K562 (cell line): Measurements from ENCODE around the gene ZNF610. TPM values are rescaled to one million over a fixed set of nuclear protein-coding genes. Genes with fewer than 3 reads are reported as not detected.
A peak's percentile ranks its signal among the peaks of the same experiment; 100 is the strongest.

Source experiments
- ATAC-seq: fragments of 200-7000 bp; cut with Tn5 transposase; 3 replicates; pipeline ENCODE4 v1.9.1; 2020; ENCODE audit warnings: moderate library complexity
- BruUV-seq: library from RNA; stranded (reverse); fragments of 400-500 nt; replicated peaks from 2 replicates; lab custom pipeline; 2021; lab: Mats Ljungman, UMichigan
- CTCF ChIA-PET: fragments of 300-600 bp; formaldehyde crosslinking; extraction: SDS; loops from one replicate; lab custom pipeline; 2021; ENCODE audit warnings: low intra/inter-chr PET ratio; lab: Yijun Ruan, JAX
- POLR2A ChIA-PET: fragments of 300-600, 350-650 bp; sonication (Branson Sonifier 250); formaldehyde crosslinking; extraction: SDS; loops from one replicate; lab custom pipeline; 2021; ENCODE audit warnings: antibody characterized with exemption, inconsistent platforms; lab: Yijun Ruan, JAX
- DNase-seq, 4 experiments: peaks; one replicate each; pipeline versions ENCODE4 v3.0.0 to v3.0.0-alpha.2; 2011 to 2018; ENCODE audit warnings: low spot score in 3 of 4, mixed read lengths in 3 of 4; ENCODE audit errors: extremely low read depth in 1 of 4
- FAIRE-seq: peaks from 2 replicates; lab custom pipeline; 2011; peaks lifted over from hg19 to GRCh38; lab: Jason Lieb, UNC
- H2AFZ ChIP-seq: 2 replicates; pipeline ENCODE4 v1.6.0; 2011; ENCODE audit warnings: low read depth, low read length, control low read depth, inconsistent platforms
- H3K27ac ChIP-seq: fragments of 200-600 bp; 3 replicates; pipeline ENCODE4 v1.8.0; 2011; ENCODE audit warnings: low read depth, mild to moderate bottlenecking, control low read depth, inconsistent platforms, low read length, moderate library complexity, mixed read lengths; ENCODE audit errors: extremely low read depth
- H3K27me3 ChIP-seq, 2 experiments: fragments of 300-600 bp in 1 of 2; 2 replicates in 1 of 2; 3 replicates in 1 of 2; pipeline versions ENCODE4 v1.6.0 to v1.8.0; 2011; ENCODE audit warnings: inconsistent platforms in 2 of 2, low read length in 2 of 2, mild to moderate bottlenecking in 1 of 2, mixed read lengths in 1 of 2, moderate library complexity in 1 of 2; ENCODE audit not compliant: control insufficient read depth in 2 of 2, insufficient read depth in 2 of 2
- H3K36me3 ChIP-seq: fragments of 300-600 bp; 3 replicates; pipeline ENCODE4 v1.8.0; 2011; ENCODE audit warnings: mild to moderate bottlenecking, low read length, inconsistent platforms; ENCODE audit not compliant: control insufficient read depth, insufficient read depth
- H3K4me1 ChIP-seq, 2 experiments: fragments of 200-600 bp in 1 of 2; replicated peaks in 1 of 2; 2 replicates in 1 of 2; 3 replicates in 1 of 2; pipeline versions ENCODE4 v1.5.1 to v1.8.0; 2011; ENCODE audit warnings: inconsistent platforms in 2 of 2, low read length in 2 of 2, mild to moderate bottlenecking in 1 of 2, mixed read lengths in 1 of 2, moderate library complexity in 1 of 2; ENCODE audit not compliant: control insufficient read depth in 2 of 2, insufficient read depth in 2 of 2
- H3K4me2 ChIP-seq: 2 replicates; pipeline ENCODE4 v1.6.1; 2011; ENCODE audit warnings: low read length, control low read depth, inconsistent platforms, mixed read lengths; ENCODE audit not compliant: insufficient read depth
- H3K4me3 ChIP-seq: fragments of 200-600 bp; sonication (generic), shearing (Covaris generic); 2 replicates; pipeline ENCODE4 v1.5.1; 2016; ENCODE audit warnings: control low read depth, inconsistent platforms
- H3K79me2 ChIP-seq: fragments of 200-600 bp; 3 replicates; pipeline ENCODE4 v1.8.0; 2011; ENCODE audit warnings: low read length, inconsistent platforms; ENCODE audit not compliant: control insufficient read depth, insufficient read depth
- H3K9ac ChIP-seq, 2 experiments: 2 replicates each; pipeline versions ENCODE4 v1.6.0 to v1.6.1; 2011; ENCODE audit warnings: low read depth in 2 of 2, low read length in 2 of 2, control low read depth in 1 of 2, inconsistent platforms in 1 of 2, mild to moderate bottlenecking in 1 of 2, mixed read lengths in 1 of 2; ENCODE audit not compliant: insufficient read depth in 1 of 2
- H3K9me1 ChIP-seq: one replicate; pipeline ENCODE4 v1.6.0; 2011; ENCODE audit warnings: inconsistent platforms, mild to moderate bottlenecking, low read length, moderate library complexity; ENCODE audit not compliant: control insufficient read depth, insufficient read depth
- H3K9me3 ChIP-seq: replicated peaks from 2 replicates; pipeline ENCODE4 v1.5.1; 2011; ENCODE audit warnings: low read depth, low read length, inconsistent platforms; ENCODE audit not compliant: control insufficient read depth, insufficient read depth
- H4K20me1 ChIP-seq: replicated peaks from 2 replicates; pipeline ENCODE4 v1.6.1; 2011; ENCODE audit warnings: low read length, inconsistent platforms, mixed read lengths; ENCODE audit not compliant: control insufficient read depth, insufficient read depth
- ATF1 ChIP-seq, 2 experiments: fragments of 450-650 bp in 1 of 2; IDR thresholded peaks; 2 replicates each; pipeline ENCODE4 v1.6.1; 2016; ENCODE audit warnings: missing compliant biosample characterization in 1 of 2, missing genetic modification characterization in 1 of 2
- CHD2 ChIP-seq: IDR thresholded peaks from 2 replicates; pipeline ENCODE4 v1.6.1; 2011; ENCODE audit warnings: low read depth, low read length
- CREM ChIP-seq: IDR thresholded peaks from 2 replicates; pipeline ENCODE4 v1.6.1; 2014; ENCODE audit warnings: antibody characterized with exemption, low read depth
- CTCF ChIP-seq, 3 experiments: IDR thresholded peaks in 2 of 3; conservative IDR thresholded peaks in 1 of 3; 2 replicates each; pipeline ENCODE4 v1.5.1; 2011 to 2012; ENCODE audit warnings: low read length in 3 of 3, mild to moderate bottlenecking in 3 of 3, control low read depth in 2 of 3, improper control_type of control experiment in 1 of 3, inconsistent platforms in 1 of 3, low read depth in 1 of 3, mixed read lengths in 1 of 3, moderate library complexity in 1 of 3; ENCODE audit not compliant: insufficient read depth in 2 of 3
- ILK ChIP-seq: fragments of 450-650 bp; IDR thresholded peaks from 2 replicates; pipeline ENCODE4 v1.6.1; 2016; ENCODE audit warnings: missing genetic modification characterization, low read depth, mild to moderate bottlenecking, missing compliant biosample characterization, moderate library complexity, borderline replicate concordance
- RAD21 ChIP-seq, 2 experiments: fragments of 250-450 bp in 1 of 2; fragments of 450-650 bp in 1 of 2; sonication (Bioruptor Pico) in 1 of 2; formaldehyde crosslinking in 1 of 2; IDR thresholded peaks in 1 of 2; conservative IDR thresholded peaks in 1 of 2; 2 replicates each; pipeline versions ENCODE4 v1.4.0 to v1.8.0; 2020 to 2022; ENCODE audit warnings: mild to moderate bottlenecking in 2 of 2, moderate library complexity in 1 of 2
- RFX1 ChIP-seq: fragments of 450-650 bp; IDR thresholded peaks from 2 replicates; pipeline ENCODE4 v1.6.1; 2016; ENCODE audit warnings: mild to moderate bottlenecking, moderate library complexity
- RHOXF2B ChIP-seq: fragments of 250-450 bp; sonication (Bioruptor Pico); conservative IDR thresholded peaks from 2 replicates; pipeline ENCODE4 v1.5.1; 2021
- U2AF1 ChIP-seq: fragments of 200-400 bp; formaldehyde crosslinking; optimal IDR thresholded peaks from 2 replicates; pipeline ENCODE3; 2017; ENCODE audit warnings: mild to moderate bottlenecking, low read depth, low read length, moderate library complexity
- ZNF695 ChIP-seq: fragments of 450-650 bp; formaldehyde crosslinking; IDR thresholded peaks from 2 replicates; pipeline ENCODE4 v1.4.0; 2020; ENCODE audit warnings: mild to moderate bottlenecking, moderate library complexity
- WGBS: fragments of 100-300 bp; shearing (Covaris generic); methylation state at CpG from one replicate; pipeline ENCODE4 v1.1.6; 2016; ENCODE audit warnings: low coverage, mixed read lengths; ENCODE audit not compliant: insufficient coverage; ENCODE audit errors: missing lambda C conversion rate; 5-methylcytosine and 5-hydroxymethylcytosine counted together
- in situ Hi-C: fragments of 300-500 bp; cut with MboI; formaldehyde crosslinking; loops from 4 replicates; pipeline ENCODE4 v1.15.0; 2018; ENCODE audit warnings: inconsistent platforms, mixed read lengths
- intact Hi-C: fragments of 100-400 bp; cut with micrococcal nuclease; formaldehyde crosslinking; loops from 2 replicates; pipeline ENCODE4 v1.14.2; 2022
- polyA plus RNA-seq, 8 experiments: library from polyadenylated mRNA; depleted of rRNA in 4 of 8; stranded (reverse) in 5 of 8; unstranded in 3 of 8; fragments of >200 nt; fragmentation: Nextera tagmentation in 2 of 8; fragmentation: Illumina TruSeq in 1 of 8; extraction: Ambion mirVana in 2 of 8; extraction: Trizol in 1 of 8; gene quantifications; 2 replicates each; pipeline versions ENCODE4 v1.2.1 to v1.2.3, GENCODE V29; 2011 to 2014; ENCODE audit warnings: inconsistent platforms in 1 of 8, missing spikeins in 1 of 8
- total RNA-seq, 7 experiments: library from RNA; depleted of rRNA in 6 of 7; stranded (reverse); fragments of >200 nt in 6 of 7; fragmentation: Illumina TruSeq in 2 of 7; extraction: Trizol in 2 of 7; gene quantifications; 2 replicates each; pipeline versions ENCODE4 v1.2.1 to v1.2.3, GENCODE V29; 2011 to 2021; ENCODE audit warnings: low replicate concordance in 1 of 7
- TF ChIP-seq, protein P1 (sequence below): fragments of 450-650 bp; conservative IDR thresholded peaks from 2 replicates; pipeline ENCODE4 v1.6.1; 2016; ENCODE audit warnings: missing genetic modification characterization, low read depth, mild to moderate bottlenecking, control low read depth, missing compliant biosample characterization
- TF ChIP-seq, protein P2 (sequence below), 2 experiments: fragments of 450-650 bp in 1 of 2; sonication (generic) in 1 of 2; formaldehyde crosslinking in 1 of 2; IDR thresholded peaks in 1 of 2; conservative IDR thresholded peaks in 1 of 2; 2 replicates each; pipeline versions ENCODE4 v1.6.1 to v1.8.1; 2016 to 2023; ENCODE audit warnings: mild to moderate bottlenecking in 2 of 2, moderate library complexity in 2 of 2, inconsistent platforms in 1 of 2, missing genetic modification reagents in 1 of 2

ZNF610 gene
- total and polyA plus RNA-seq, 9 of the 15 experiments (the other 6 are each of a cell fraction or from before 2014, with no cell fraction given) = not detected

- intact Hi-C loops = no loop called here
Observed at GRCh38 chr19:52345162-52345561, 9.1 kb downstream of the ZNF610 start.

DNA sequence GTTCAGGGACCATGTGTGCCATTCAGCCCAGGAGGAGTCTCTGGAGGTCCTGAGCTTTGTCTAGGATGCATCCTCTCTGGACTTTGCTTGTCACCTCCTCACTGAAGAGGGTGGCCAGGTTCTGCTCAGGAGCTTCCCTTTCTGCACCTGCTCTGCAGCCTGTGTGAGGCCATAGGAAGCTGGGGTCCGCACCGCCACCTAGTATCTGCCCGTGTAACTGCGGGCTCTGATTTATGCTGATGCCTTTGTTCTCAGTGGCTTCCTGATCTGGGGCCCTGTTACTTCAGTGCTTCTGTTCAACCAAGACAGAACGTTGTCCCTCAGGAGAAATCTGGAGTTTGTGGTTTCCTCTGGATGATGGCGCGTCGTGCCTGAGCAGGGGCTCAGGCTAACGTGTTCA is 15.5 kb downstream of the ZNF610 start:
- DNase-seq (peak in 1 of 4 experiments; percentile 18), ATAC-seq (peak; percentile 52), FAIRE-seq (no peak)
- CTCF ChIA-PET = no interaction called here
- no peaks in the 10 kb centered on the region for H3K79me2 ChIP-seq
- POLR2A ChIA-PET = no interaction called here
- H3K9ac ChIP-seq = no peak overlapping the region
- in situ Hi-C loops (no loop called here), intact Hi-C loops (no loop called here)
- no peak overlapping the region for H3K4me3 ChIP-seq
- no TSS peak for BruUV-seq
- H3K9me3 ChIP-seq = no peaks in the 10 kb centered on the region
- no peak overlapping the region for H3K27ac ChIP-seq
- no peaks in the 10 kb centered on the region for H4K20me1 ChIP-seq
- no peaks in the 10 kb centered on the region for H3K4me1 ChIP-seq
- H3K4me2 ChIP-seq = no peak overlapping the region
- no peak overlapping the region for H2AFZ ChIP-seq
- WGBS = 16% methylated on average over 9 of the region's 9 CpGs
- peak in 1 of 2 experiments; percentile 24; a peak in 1 of 4 replicates for TF ChIP-seq RAD21 (CRISPR knock-in tag; conservative IDR thresholded peaks at IDR 0.05 in 1 of 2, IDR thresholded peaks at IDR 0.05 in 1 of 2)
- TF ChIP-seq CHD2 = no peak
- TF ChIP-seq ZNF695 (CRISPR knock-in tag) = no peak
- TF ChIP-seq CTCF (IDR thresholded peaks at IDR 0.05 in 2 of 3, conservative IDR thresholded peaks at IDR 0.05 in 1 of 3; ENCODE audit: insufficient read depth in 2 of 3, low read depth in 1 of 3, low read length in 3 of 3) = peak; percentile 20 to 27 (median 26); a peak in 2 of 6 replicates
- TF ChIP-seq, protein P1, sequence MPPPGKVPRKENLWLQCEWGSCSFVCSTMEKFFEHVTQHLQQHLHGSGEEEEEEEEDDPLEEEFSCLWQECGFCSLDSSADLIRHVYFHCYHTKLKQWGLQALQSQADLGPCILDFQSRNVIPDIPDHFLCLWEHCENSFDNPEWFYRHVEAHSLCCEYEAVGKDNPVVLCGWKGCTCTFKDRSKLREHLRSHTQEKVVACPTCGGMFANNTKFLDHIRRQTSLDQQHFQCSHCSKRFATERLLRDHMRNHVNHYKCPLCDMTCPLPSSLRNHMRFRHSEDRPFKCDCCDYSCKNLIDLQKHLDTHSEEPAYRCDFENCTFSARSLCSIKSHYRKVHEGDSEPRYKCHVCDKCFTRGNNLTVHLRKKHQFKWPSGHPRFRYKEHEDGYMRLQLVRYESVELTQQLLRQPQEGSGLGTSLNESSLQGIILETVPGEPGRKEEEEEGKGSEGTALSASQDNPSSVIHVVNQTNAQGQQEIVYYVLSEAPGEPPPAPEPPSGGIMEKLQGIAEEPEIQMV (tag) = no peak
- no peak for TF ChIP-seq RHOXF2B (CRISPR knock-in tag)
- H3K27me3 ChIP-seq = no peaks in the 10 kb centered on the region
- H3K9me1 ChIP-seq = no peaks in the 10 kb centered on the region
- no peaks in the 10 kb centered on the region for H3K36me3 ChIP-seq

More at GRCh38 chr19:52345162-52345561, 9.1 kb downstream of the ZNF610 start:
- H2AFZ ChIP-seq = no peak overlapping the region
- no peak overlapping the region for H3K4me2 ChIP-seq
- 7% methylated on average over 6 of the region's 6 CpGs for WGBS
- no peaks in the 10 kb centered on the region for H3K27me3 ChIP-seq
- DNase-seq (no peak), ATAC-seq (no peak), FAIRE-seq (no peak)
- no peak overlapping the region for H3K4me3 ChIP-seq
- CTCF ChIA-PET = no interaction called here
- no peaks in the 10 kb centered on the region for H3K4me1 ChIP-seq
- no peaks in the 10 kb centered on the region for H3K79me2 ChIP-seq
- TF ChIP-seq CREM = 0 out of 2 replicates have a peak, but pooled peaks have one; percentile 29
- TF ChIP-seq, protein P2, sequence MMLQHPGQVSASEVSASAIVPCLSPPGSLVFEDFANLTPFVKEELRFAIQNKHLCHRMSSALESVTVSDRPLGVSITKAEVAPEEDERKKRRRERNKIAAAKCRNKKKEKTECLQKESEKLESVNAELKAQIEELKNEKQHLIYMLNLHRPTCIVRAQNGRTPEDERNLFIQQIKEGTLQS (IDR thresholded peaks at IDR 0.05) = peak; percentile 50; the same call in 1 of the 2 replicates
- TF ChIP-seq, protein P2 (CRISPR knock-in tag; conservative IDR thresholded peaks at IDR 0.05) = no peak
- no peak for TF ChIP-seq ATF1 (CRISPR knock-in tag; IDR thresholded peaks at IDR 0.05)
- peak; percentile 61 for TF ChIP-seq ATF1 (tag; IDR thresholded peaks at IDR 0.05)
- TF ChIP-seq ILK = no peak
- TF ChIP-seq RFX1 = peak; percentile 34; the same call in 1 of the 2 replicates
- no peak for TF ChIP-seq U2AF1
- no peaks in the 10 kb centered on the region for H3K9me3 ChIP-seq
- no peak overlapping the region for H3K27ac ChIP-seq
- no peaks in the 10 kb centered on the region for H4K20me1 ChIP-seq
- POLR2A ChIA-PET = no interaction called here
- in situ Hi-C loops = no loop called here
- H3K9ac ChIP-seq = no peak overlapping the region
- no peaks in the 10 kb centered on the region for H3K9me1 ChIP-seq
- no peaks in the 10 kb centered on the region for H3K36me3 ChIP-seq
- BruUV-seq = no TSS peak
